H1 (cell line): ENCODE results near the gene NAT10.

ENCODE experiments used
- BACH1 ChIP-seq: IDR thresholded peaks from 2 replicates; pipeline ENCODE4 v1.6.1; 2012; ENCODE audit warnings: low read length, improper control_type of control experiment
- CHD1 ChIP-seq: IDR thresholded peaks from 2 replicates; pipeline ENCODE4 v1.6.1; 2012; ENCODE audit warnings: low read depth, low read length, improper control_type of control experiment
- EGR1 ChIP-seq: IDR thresholded peaks from 2 replicates; pipeline ENCODE4 v1.6.1; 2011; ENCODE audit warnings: low read depth, low read length, borderline replicate concordance
- GABPA ChIP-seq: IDR thresholded peaks from 2 replicates; pipeline ENCODE4 v1.6.1; 2011; ENCODE audit warnings: mild to moderate bottlenecking, low read length, moderate library complexity, borderline replicate concordance; ENCODE audit not compliant: insufficient read depth
- GTF2F1 ChIP-seq: IDR thresholded peaks from 2 replicates; pipeline ENCODE4 v1.6.1; 2012; ENCODE audit warnings: low read depth, low read length, improper control_type of control experiment, borderline replicate concordance
- POLR2A ChIP-seq, 2 experiments: IDR thresholded peaks; 1 replicate in 1 of 2; 2 replicates in 1 of 2; pipeline ENCODE4 v1.6.1; 2011; ENCODE audit warnings: low read depth in 2 of 2, low read length in 2 of 2, mild to moderate bottlenecking in 2 of 2; ENCODE audit errors: control extremely low read depth in 1 of 2
- POLR2AphosphoS5 ChIP-seq: IDR thresholded peaks from 2 replicates; pipeline ENCODE4 v1.6.1; 2011; ENCODE audit warnings: low read depth, low read length
- SUZ12 ChIP-seq: fragments of 200-600 bp; sonication (generic); IDR thresholded peaks from 2 replicates; pipeline ENCODE4 v1.6.1; 2012; ENCODE audit warnings: mild to moderate bottlenecking, inconsistent platforms, low read length, moderate library complexity, mixed read lengths
- TAF1 ChIP-seq: IDR thresholded peaks from 2 replicates; pipeline ENCODE4 v1.6.1; 2011; ENCODE audit warnings: mild to moderate bottlenecking, low read depth, low read length
- ZNF274 ChIP-seq: IDR thresholded peaks from 2 replicates; pipeline ENCODE4 v1.7.0; 2012; ENCODE audit warnings: low read length, borderline replicate concordance; ENCODE audit errors: extremely low read depth
- TF ChIP-seq, protein P1 (sequence below), 3 experiments: IDR thresholded peaks; 1 replicate in 2 of 3; 2 replicates in 1 of 3; pipeline versions ENCODE4 v1.5.1 to v1.6.1; 2011; ENCODE audit warnings: low read length in 3 of 3, mild to moderate bottlenecking in 3 of 3, inconsistent platforms in 2 of 3, low read depth in 1 of 3, moderate library complexity in 1 of 3; ENCODE audit not compliant: insufficient read depth in 1 of 3; ENCODE audit errors: control extremely low read depth in 1 of 3

GRCh38 chr11:34181856-34182405 lies 76.5 kb downstream of the NAT10 start:
- TF ChIP-seq, protein P1, sequence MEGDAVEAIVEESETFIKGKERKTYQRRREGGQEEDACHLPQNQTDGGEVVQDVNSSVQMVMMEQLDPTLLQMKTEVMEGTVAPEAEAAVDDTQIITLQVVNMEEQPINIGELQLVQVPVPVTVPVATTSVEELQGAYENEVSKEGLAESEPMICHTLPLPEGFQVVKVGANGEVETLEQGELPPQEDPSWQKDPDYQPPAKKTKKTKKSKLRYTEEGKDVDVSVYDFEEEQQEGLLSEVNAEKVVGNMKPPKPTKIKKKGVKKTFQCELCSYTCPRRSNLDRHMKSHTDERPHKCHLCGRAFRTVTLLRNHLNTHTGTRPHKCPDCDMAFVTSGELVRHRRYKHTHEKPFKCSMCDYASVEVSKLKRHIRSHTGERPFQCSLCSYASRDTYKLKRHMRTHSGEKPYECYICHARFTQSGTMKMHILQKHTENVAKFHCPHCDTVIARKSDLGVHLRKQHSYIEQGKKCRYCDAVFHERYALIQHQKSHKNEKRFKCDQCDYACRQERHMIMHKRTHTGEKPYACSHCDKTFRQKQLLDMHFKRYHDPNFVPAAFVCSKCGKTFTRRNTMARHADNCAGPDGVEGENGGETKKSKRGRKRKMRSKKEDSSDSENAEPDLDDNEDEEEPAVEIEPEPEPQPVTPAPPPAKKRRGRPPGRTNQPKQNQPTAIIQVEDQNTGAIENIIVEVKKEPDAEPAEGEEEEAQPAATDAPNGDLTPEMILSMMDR (IDR thresholded peaks at IDR 0.05; ENCODE audit: control extremely low read depth in 1 of 3, insufficient read depth in 1 of 3, low read depth in 1 of 3, low read length in 3 of 3) = no peak
- no peak for TF ChIP-seq POLR2AphosphoS5
- TF ChIP-seq TAF1 = no peak
- TF ChIP-seq BACH1 = no peak
- no peak for TF ChIP-seq CHD1
- TF ChIP-seq ZNF274 = no peak
- TF ChIP-seq SUZ12 = no peak
- TF ChIP-seq GABPA = no peak
- no peak for TF ChIP-seq EGR1
- TF ChIP-seq POLR2A (IDR thresholded peaks at IDR 0.05; ENCODE audit: control extremely low read depth in 1 of 2, low read depth in 2 of 2, low read length in 2 of 2) = no peak
- no peak for TF ChIP-seq GTF2F1
